HG02840 (cell line): ENCODE results near the gene EGLN3.

ENCODE experiments used
- ATAC-seq: cut with Tn5 transposase; IDR thresholded peaks from one replicate; pipeline ENCODE4 v1.9.1; 2021; ENCODE audit warnings: mild to moderate bottlenecking, moderate library complexity, moderate number of reproducible peaks; ENCODE audit not compliant: unreplicated experiment, low FRiP score

EGLN3 gene

GRCh38 chr14:33916663-33917565 is 34.0 kb downstream of the EGLN3 start:
- no peak for ATAC-seq

GRCh38 chr14:33915682-33916081 is 35.2 kb downstream of the EGLN3 start:
- no peak for ATAC-seq

- no peak for ATAC-seq
Measured at GRCh38 chr14:33914676-33915516, 36.0 kb downstream of the EGLN3 start.

- no peak for ATAC-seq
Measured at GRCh38 chr14:33911046-33911445, 39.8 kb downstream of the EGLN3 start.

GRCh38 chr14:33910435-33910834 is 40.4 kb downstream of the EGLN3 start:
- ATAC-seq: no peak

- no peak for ATAC-seq
Measured at GRCh38 chr14:33909380-33910084, 41.3 kb downstream of the EGLN3 start.

GRCh38 chr14:33908540-33909223 is 42.2 kb downstream of the EGLN3 start:
- ATAC-seq: no peak

GRCh38 chr14:33906968-33907367 is 43.9 kb downstream of the EGLN3 start:
- ATAC-seq: no peak

GRCh38 chr14:33904609-33905008 is 46.3 kb downstream of the EGLN3 start:
- no peak for ATAC-seq

GRCh38 chr14:33903369-33903768 is 47.5 kb downstream of the EGLN3 start:
- no peak for ATAC-seq

- no peak for ATAC-seq
Measured at GRCh38 chr14:33902363-33902762, 48.5 kb downstream of the EGLN3 start.

- no peak for ATAC-seq
Measured at GRCh38 chr14:33901426-33902155, 49.3 kb downstream of the EGLN3 start.

GRCh38 chr14:33900706-33901105 is 50.2 kb downstream of the EGLN3 start:
- no peak for ATAC-seq

GRCh38 chr14:33899723-33900341 is 51.0 kb downstream of the EGLN3 start:
- ATAC-seq: no peak

- ATAC-seq: no peak
Measured at GRCh38 chr14:33897878-33898535, 52.9 kb downstream of the EGLN3 start.

GRCh38 chr14:33897382-33897781 is 53.5 kb downstream of the EGLN3 start:
- no peak for ATAC-seq

- ATAC-seq: no peak
Measured at GRCh38 chr14:33894339-33894738, 56.5 kb downstream of the EGLN3 start.

GRCh38 chr14:33891700-33892099 is 59.2 kb downstream of the EGLN3 start:
- no peak for ATAC-seq

GRCh38 chr14:33884916-33885315 is 66.0 kb downstream of the EGLN3 start:
- no peak for ATAC-seq
